Activated T-cell treated with anti-CD3 and anti-CD28 coated beads, Interleukin-2, amount 50 U/mL, for 72 hours (primary cell): ENCODE data around the gene CNTNAP2. TPM values are rescaled to one million over a fixed set of nuclear protein-coding genes. Genes with fewer than 3 reads are reported as not detected.

Experiments
- ATAC-seq, 2 donors: fragments of 150-1000 bp; cut with Tn5 transposase; replicated peaks in 1 of 2; 2 replicates each; pipeline ENCODE4 v1.10.0; 2021; ENCODE audit warnings: moderate library complexity in 2 of 2, mild to moderate bottlenecking in 1 of 2
- DNase-seq, 2 donors: peaks; one replicate each; pipeline ENCODE4 v3.0.0; 2021 to 2022; ENCODE audit warnings: mixed read lengths in 1 of 2
- H3K27ac Mint-ChIP-seq: one replicate; pipeline ENCODE4 v1.8.0; 2022; ENCODE audit warnings: mild to moderate bottlenecking, moderate library complexity, mixed read lengths
- H3K27me3 Mint-ChIP-seq: one replicate; pipeline ENCODE4 v1.8.0; 2022; ENCODE audit warnings: low read depth, mixed read lengths
- H3K36me3 Mint-ChIP-seq, 2 donors: one replicate each; pipeline ENCODE4 v1.8.0; 2022; ENCODE audit warnings: mixed read lengths in 2 of 2, mild to moderate bottlenecking in 1 of 2; ENCODE audit not compliant: insufficient read depth in 2 of 2
- H3K4me1 Mint-ChIP-seq: one replicate; pipeline ENCODE4 v1.8.0; 2022; ENCODE audit warnings: low read depth, mixed read lengths
- H3K4me3 Mint-ChIP-seq, 2 donors: one replicate each; pipeline ENCODE4 v1.8.0; 2022; ENCODE audit warnings: mild to moderate bottlenecking in 2 of 2, mixed read lengths in 2 of 2, moderate library complexity in 2 of 2
- H3K9me3 Mint-ChIP-seq, 2 donors: one replicate each; pipeline ENCODE4 v1.8.0; 2022; ENCODE audit warnings: mixed read lengths in 2 of 2
- total RNA-seq, 2 donors: library from RNA; stranded (reverse); gene quantifications; one replicate each; pipeline ENCODE4 v1.2.3, GENCODE V29; 2022

CNTNAP2 gene
- total RNA-seq, 2 donors from 2014 or later: not detected

- Mint-ChIP-seq H3K27me3 (no peaks in the 10 kb centered on the region), H3K9me3 (peaks cover 10 to 17% of the 10 kb centered on the region in 2 donors), H3K4me1 (no peaks in the 10 kb centered on the region), H3K36me3 (peaks cover 0 to 2% of the 10 kb centered on the region in 2 donors), H3K27ac (no peak overlapping the region), H3K4me3 (no peak overlapping the region)
- ATAC-seq: no peak
- DNase-seq: no peak
Observed at GRCh38 chr7:147869456-147869855, 1752.9 kb downstream of the CNTNAP2 start.

- Mint-ChIP-seq H3K9me3 (peaks cover 2 to 3% of the 10 kb centered on the region in 2 donors), H3K4me1 (no peaks in the 10 kb centered on the region), H3K27ac (no peak overlapping the region), H3K27me3 (no peaks in the 10 kb centered on the region), H3K36me3 (no peaks in the 10 kb centered on the region), H3K4me3 (no peak overlapping the region)
- ATAC-seq (no peak), DNase-seq (no peak)
Observed at GRCh38 chr7:147878912-147879661, 1762.5 kb downstream of the CNTNAP2 start.

- DNase-seq (no peak), ATAC-seq (no peak)
- Mint-ChIP-seq H3K9me3 (peaks cover 0 to 2% of the 10 kb centered on the region in 2 donors), H3K4me1 (no peaks in the 10 kb centered on the region), H3K36me3 (no peaks in the 10 kb centered on the region), H3K4me3 (no peak overlapping the region), H3K27me3 (no peaks in the 10 kb centered on the region), H3K27ac (no peak overlapping the region)
Observed at GRCh38 chr7:147885869-147886268, 1769.3 kb downstream of the CNTNAP2 start.

GRCh38 chr7:147894271-147894670 is 1777.7 kb downstream of the CNTNAP2 start:
- Mint-ChIP-seq H3K4me3 (no peak overlapping the region), H3K36me3 (no peaks in the 10 kb centered on the region), H3K27ac (no peak overlapping the region), H3K9me3 (no peaks in the 10 kb centered on the region), H3K4me1 (no peaks in the 10 kb centered on the region), H3K27me3 (no peaks in the 10 kb centered on the region)
- DNase-seq (no peak), ATAC-seq (no peak)

GRCh38 chr7:147896121-147896520 is 1779.5 kb downstream of the CNTNAP2 start:
- no peak for DNase-seq
- Mint-ChIP-seq H3K9me3 (peaks cover 1 to 2% of the 10 kb centered on the region in 2 donors), H3K36me3 (no peaks in the 10 kb centered on the region), H3K4me3 (no peak overlapping the region), H3K27ac (no peak overlapping the region), H3K27me3 (no peaks in the 10 kb centered on the region), H3K4me1 (no peaks in the 10 kb centered on the region)
- ATAC-seq: no peak

GRCh38 chr7:147903536-147904218 is 1787.1 kb downstream of the CNTNAP2 start:
- H3K27ac Mint-ChIP-seq: no peak overlapping the region
- DNase-seq (no peak), ATAC-seq (no peak)
- peaks cover 3 to 4% of the 10 kb centered on the region in 2 donors for H3K9me3 Mint-ChIP-seq
- H3K36me3 Mint-ChIP-seq: no peaks in the 10 kb centered on the region
- H3K27me3 Mint-ChIP-seq: no peaks in the 10 kb centered on the region
- no peaks in the 10 kb centered on the region for H3K4me1 Mint-ChIP-seq
- H3K4me3 Mint-ChIP-seq: no peak overlapping the region

GRCh38 chr7:147904219-147904576 is 1787.6 kb downstream of the CNTNAP2 start:
- H3K4me3 Mint-ChIP-seq: no peak overlapping the region
- no peak for DNase-seq
- no peaks in the 10 kb centered on the region for H3K36me3 Mint-ChIP-seq

GRCh38 chr7:147909431-147910148 is 1793.0 kb downstream of the CNTNAP2 start:
- no peak for ATAC-seq
- Mint-ChIP-seq H3K9me3 (no peaks in the 10 kb centered on the region), H3K27ac (no peak overlapping the region), H3K4me1 (no peaks in the 10 kb centered on the region), H3K4me3 (no peak overlapping the region), H3K36me3 (no peaks in the 10 kb centered on the region), H3K27me3 (no peaks in the 10 kb centered on the region)
- no peak for DNase-seq

More at GRCh38 chr7:147904219-147904576, 1787.6 kb downstream of the CNTNAP2 start:
- no peak for ATAC-seq
- Mint-ChIP-seq H3K4me1 (no peaks in the 10 kb centered on the region), H3K27me3 (no peaks in the 10 kb centered on the region), H3K9me3 (peaks cover 3 to 4% of the 10 kb centered on the region in 2 donors), H3K27ac (no peak overlapping the region)

GRCh38 chr7:147911201-147911601 is 1794.6 kb downstream of the CNTNAP2 start:
- no peak for DNase-seq
- Mint-ChIP-seq H3K4me1 (no peaks in the 10 kb centered on the region), H3K9me3 (no peaks in the 10 kb centered on the region), H3K4me3 (no peak overlapping the region), H3K36me3 (no peaks in the 10 kb centered on the region), H3K27me3 (no peaks in the 10 kb centered on the region), H3K27ac (no peak overlapping the region)
- ATAC-seq: no peak

GRCh38 chr7:147912291-147912690 is 1795.7 kb downstream of the CNTNAP2 start:
- Mint-ChIP-seq H3K9me3 (no peaks in the 10 kb centered on the region), H3K27me3 (no peaks in the 10 kb centered on the region), H3K4me3 (no peak overlapping the region), H3K4me1 (no peaks in the 10 kb centered on the region), H3K27ac (no peak overlapping the region), H3K36me3 (no peaks in the 10 kb centered on the region)
- DNase-seq (no peak), ATAC-seq (no peak)

GRCh38 chr7:147912946-147913638 is 1796.5 kb downstream of the CNTNAP2 start:
- DNase-seq: no peak
- Mint-ChIP-seq H3K4me1 (no peaks in the 10 kb centered on the region), H3K4me3 (no peak overlapping the region), H3K27me3 (no peaks in the 10 kb centered on the region), H3K27ac (no peak overlapping the region), H3K36me3 (no peaks in the 10 kb centered on the region), H3K9me3 (no peaks in the 10 kb centered on the region)
- no peak for ATAC-seq

- Mint-ChIP-seq H3K9me3 (no peaks in the 10 kb centered on the region), H3K36me3 (no peaks in the 10 kb centered on the region), H3K27ac (no peak overlapping the region), H3K4me3 (no peak overlapping the region), H3K4me1 (no peaks in the 10 kb centered on the region), H3K27me3 (no peaks in the 10 kb centered on the region)
- DNase-seq (no peak), ATAC-seq (no peak)
Observed at GRCh38 chr7:147915781-147916180, 1799.2 kb downstream of the CNTNAP2 start.

- H3K4me3 Mint-ChIP-seq: no peak overlapping the region
- no peak for DNase-seq
- H3K27me3 Mint-ChIP-seq: no peaks in the 10 kb centered on the region
- no peaks in the 10 kb centered on the region for H3K36me3 Mint-ChIP-seq
- H3K4me1 Mint-ChIP-seq: no peaks in the 10 kb centered on the region
- H3K27ac Mint-ChIP-seq: no peak overlapping the region
- no peaks in the 10 kb centered on the region for H3K9me3 Mint-ChIP-seq
- no peak for ATAC-seq
Observed at GRCh38 chr7:147916573-147916972, 1800.0 kb downstream of the CNTNAP2 start.
